SK-N-SH (cell line): ENCODE results near the gene GTF2E1.

Experiments used
- CHD2 ChIP-seq: fragments of 150-350 bp; IDR thresholded peaks from 2 replicates; pipeline ENCODE4 v1.6.1; 2018; ENCODE audit warnings: low read length; ENCODE audit not compliant: partially characterized antibody
- CTCF ChIP-seq: fragments of 200-600 bp; sonication (generic); IDR thresholded peaks from 2 replicates; pipeline ENCODE4 v1.6.1; 2017; ENCODE audit warnings: antibody characterized with exemption, mild to moderate bottlenecking, moderate library complexity
- EZH2phosphoT487 ChIP-seq: fragments of 200-600 bp; sonication (generic); IDR thresholded peaks from 2 replicates; pipeline ENCODE4 v1.6.1; 2017; ENCODE audit warnings: low read depth, mixed run types, mild to moderate bottlenecking, antibody characterized with exemption, moderate library complexity, borderline replicate concordance
- FOXJ3 ChIP-seq: sonication (generic); formaldehyde crosslinking; IDR thresholded peaks from 2 replicates; pipeline ENCODE4 v1.5.1; 2020; ENCODE audit warnings: mild to moderate bottlenecking, missing genetic modification reagents
- MAX ChIP-seq: IDR thresholded peaks from 2 replicates; pipeline ENCODE4 v1.4.0; 2012; ENCODE audit warnings: low read depth
- POLR2AphosphoS5 ChIP-seq: IDR thresholded peaks from 2 replicates; pipeline ENCODE4 v1.6.1; 2012; ENCODE audit warnings: low read depth, low read length
- RAD21 ChIP-seq: IDR thresholded peaks from 2 replicates; pipeline ENCODE4 v1.6.1; 2012; ENCODE audit warnings: mild to moderate bottlenecking, low read length
- REST ChIP-seq: IDR thresholded peaks from 2 replicates; pipeline ENCODE4 v1.6.1; 2012; ENCODE audit warnings: mild to moderate bottlenecking, low read depth, low read length, moderate library complexity
- SMC3 ChIP-seq: IDR thresholded peaks from 2 replicates; pipeline ENCODE4 v1.6.1; 2012; ENCODE audit warnings: low read depth, low read length, improper control_type of control experiment
- TEAD4 ChIP-seq: IDR thresholded peaks from 2 replicates; pipeline ENCODE4 v1.4.0; 2012; ENCODE audit warnings: mild to moderate bottlenecking, borderline replicate concordance; ENCODE audit not compliant: insufficient read depth
- TF ChIP-seq, protein P1 (sequence below): IDR thresholded peaks from 2 replicates; pipeline ENCODE4; 2012

DNA sequence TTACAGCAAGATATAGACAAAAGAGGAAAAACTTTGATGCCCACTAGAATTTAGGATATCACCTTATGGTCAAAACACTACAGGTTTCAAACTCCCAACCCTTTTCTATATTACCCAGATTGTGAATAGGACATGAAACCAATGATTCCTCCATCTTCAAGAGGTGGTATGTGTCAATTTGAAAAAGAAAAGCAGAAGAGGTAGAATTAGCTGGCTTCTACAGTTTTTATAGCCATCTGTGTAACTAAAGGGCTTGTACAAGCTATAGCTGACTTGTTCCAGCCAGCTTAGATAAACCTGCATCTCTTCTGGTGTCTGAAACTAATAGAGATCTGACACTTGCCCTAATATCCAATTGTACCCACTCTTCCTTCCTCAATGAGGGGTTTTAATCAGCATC, 35.6 kb upstream of the GTF2E1 start:
- TF ChIP-seq POLR2AphosphoS5 (no peak), CTCF (no peak), TEAD4 (no peak), SMC3 (no peak), MAX (no peak), REST (no peak), EZH2phosphoT487 (no peak), FOXJ3 (no peak), RAD21 (no peak), CHD2 (no peak)
- TF ChIP-seq, protein P1, sequence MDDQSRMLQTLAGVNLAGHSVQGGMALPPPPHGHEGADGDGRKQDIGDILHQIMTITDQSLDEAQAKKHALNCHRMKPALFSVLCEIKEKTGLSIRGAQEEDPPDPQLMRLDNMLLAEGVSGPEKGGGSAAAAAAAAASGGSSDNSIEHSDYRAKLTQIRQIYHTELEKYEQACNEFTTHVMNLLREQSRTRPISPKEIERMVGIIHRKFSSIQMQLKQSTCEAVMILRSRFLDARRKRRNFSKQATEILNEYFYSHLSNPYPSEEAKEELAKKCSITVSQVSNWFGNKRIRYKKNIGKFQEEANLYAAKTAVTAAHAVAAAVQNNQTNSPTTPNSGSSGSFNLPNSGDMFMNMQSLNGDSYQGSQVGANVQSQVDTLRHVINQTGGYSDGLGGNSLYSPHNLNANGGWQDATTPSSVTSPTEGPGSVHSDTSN = no peak
